ENCODE results near the gene TNNC1.

DNA sequence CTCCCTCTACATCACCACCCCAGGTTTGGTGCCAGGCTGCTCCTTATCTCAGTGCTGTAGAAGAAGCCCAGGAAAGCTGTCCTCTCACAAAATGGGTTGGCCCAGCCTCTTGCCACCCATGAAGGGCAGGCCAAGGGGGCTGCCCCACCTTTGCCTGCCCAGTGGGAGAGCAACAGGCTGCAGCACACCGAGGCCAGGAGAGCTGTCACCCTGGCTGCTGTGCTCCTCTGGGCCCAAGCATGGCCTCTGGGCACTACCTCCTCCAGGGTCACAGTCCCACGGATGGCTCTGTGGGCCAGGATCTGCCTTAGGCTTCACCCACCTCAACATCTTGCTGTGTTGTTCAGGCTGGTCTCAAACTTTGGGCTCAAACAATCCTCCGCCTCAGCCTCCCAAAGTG is 34.9 kb upstream of the TNNC1 start:
- TF ChIP-seq POLR2A (IDR thresholded peaks at IDR 0.05; ENCODE audit: low read depth, low read length) = no peak
- TF ChIP-seq POLR2AphosphoS5 (IDR thresholded peaks at IDR 0.05; ENCODE audit: low read depth, low read length) = no peak
- no peak for TF ChIP-seq SPI1 (IDR thresholded peaks at IDR 0.05; ENCODE audit: low read depth, low read length)
- no peak for TF ChIP-seq TAF1 (IDR thresholded peaks at IDR 0.05; ENCODE audit: low read depth, low read length)
